OCI-LY1 (cell line): ENCODE data around the gene ACOT11.

Experiments used
- H2AFZ ChIP-seq: fragments of 200-600 bp; sonication (generic), shearing (Covaris generic); 2 replicates; pipeline ENCODE4 v1.6.0; 2014; ENCODE audit warnings: antibody characterized with exemption, mild to moderate bottlenecking, low read length
- H3F3A ChIP-seq: fragments of 200-600 bp; sonication (generic), shearing (Covaris generic); 2 replicates; pipeline ENCODE4 v1.6.0; 2014; ENCODE audit warnings: mild to moderate bottlenecking, antibody characterized with exemption, low read length, moderate library complexity; ENCODE audit not compliant: insufficient read depth
- H3K27ac ChIP-seq: fragments of 200-600 bp; sonication (generic); 2 replicates; pipeline ENCODE4 v1.5.1; 2014; ENCODE audit warnings: low read length, mixed run types, mild to moderate bottlenecking, low read depth; ENCODE audit not compliant: poor library complexity, severe bottlenecking
- H3K27me3 ChIP-seq: fragments of 200-600 bp; sonication (generic); 2 replicates; pipeline ENCODE4 v1.6.0; 2014; ENCODE audit warnings: antibody characterized with exemption, mild to moderate bottlenecking, low read length, moderate library complexity; ENCODE audit not compliant: insufficient read depth
- H3K36me3 ChIP-seq: fragments of 200-600 bp; sonication (generic); 2 replicates; pipeline ENCODE4 v1.6.1; 2014; ENCODE audit warnings: mild to moderate bottlenecking, antibody characterized with exemption, low read length, moderate library complexity, mixed read lengths; ENCODE audit not compliant: insufficient read depth
- H3K4me1 ChIP-seq: fragments of 200-600 bp; sonication (generic); 2 replicates; pipeline ENCODE4 v1.5.1; 2014; ENCODE audit warnings: mild to moderate bottlenecking, low read length, moderate library complexity; ENCODE audit not compliant: insufficient read depth, severe bottlenecking
- H3K4me2 ChIP-seq: fragments of 200-600 bp; sonication (generic), shearing (Covaris generic); 2 replicates; pipeline ENCODE4 v1.6.1; 2014; ENCODE audit warnings: low read length
- H3K4me3 ChIP-seq: fragments of 200-600 bp; sonication (generic); 2 replicates; pipeline ENCODE4 v1.5.1; 2014; ENCODE audit warnings: low read length, low read depth, mild to moderate bottlenecking, mixed read lengths; ENCODE audit not compliant: poor library complexity, severe bottlenecking
- H3K79me2 ChIP-seq: fragments of 200-600 bp; shearing (Covaris generic); 2 replicates; pipeline ENCODE4 v1.6.1; 2016; ENCODE audit warnings: mixed run types, low read length, mixed read lengths; ENCODE audit not compliant: insufficient read depth
- H3K9ac ChIP-seq: fragments of 200-600 bp; sonication (generic), shearing (Covaris generic); 2 replicates; pipeline ENCODE4 v1.6.1; 2014; ENCODE audit warnings: mild to moderate bottlenecking, low read length, mixed read lengths
- H3K9me2 ChIP-seq: fragments of 200-600 bp; sonication (generic), shearing (Covaris generic); 2 replicates; pipeline ENCODE4 v1.6.1; 2014; ENCODE audit warnings: low read depth, mild to moderate bottlenecking, low read length, mixed read lengths
- H3K9me3 ChIP-seq: fragments of 200-600 bp; shearing (Covaris generic); 2 replicates; pipeline ENCODE4 v1.6.1; 2014; ENCODE audit warnings: low read length, mixed read lengths
- H4K20me1 ChIP-seq: fragments of 200-600 bp; sonication (generic), shearing (Covaris generic); 2 replicates; pipeline ENCODE4 v1.6.0; 2016; ENCODE audit warnings: mild to moderate bottlenecking, low read length; ENCODE audit not compliant: insufficient read depth
- CTCF ChIP-seq: fragments of 200-600 bp; sonication (generic), shearing (Covaris generic); IDR thresholded peaks from 2 replicates; pipeline ENCODE4 v1.5.1; 2017; ENCODE audit warnings: mild to moderate bottlenecking, antibody characterized with exemption, low read length, moderate library complexity, mixed read lengths
- EZH2 ChIP-seq: fragments of 200-600 bp; sonication (generic), shearing (Covaris generic); IDR thresholded peaks from 2 replicates; pipeline ENCODE4 v1.8.0; 2017; ENCODE audit warnings: borderline replicate concordance, mixed run types, mild to moderate bottlenecking, antibody characterized with exemption, low read length, moderate library complexity, mixed read lengths

Gene ACOT11

GRCh38 chr1:54569339-54569738 lies 21.3 kb downstream of the ACOT11 start:
- no peaks in the 10 kb centered on the region for H3F3A ChIP-seq
- H4K20me1 ChIP-seq: no peaks in the 10 kb centered on the region
- H3K4me1 ChIP-seq: no peaks in the 10 kb centered on the region
- TF ChIP-seq CTCF (no peak), EZH2 (no peak)
- no peaks in the 10 kb centered on the region for H3K79me2 ChIP-seq
- no peak overlapping the region for H3K4me3 ChIP-seq
- no peaks in the 10 kb centered on the region for H3K9me2 ChIP-seq
- no peak overlapping the region for H3K27ac ChIP-seq
- H3K36me3 ChIP-seq: no peaks in the 10 kb centered on the region
- no peak overlapping the region for H3K4me2 ChIP-seq
- no peak overlapping the region for H2AFZ ChIP-seq
- 0 out of 2 replicates have a peak, but pooled peaks cover 3% of the 10 kb centered on the region for H3K27me3 ChIP-seq
- no peaks in the 10 kb centered on the region for H3K9me3 ChIP-seq
- H3K9ac ChIP-seq: no peak overlapping the region

- Histone ChIP-seq H3K9me3 (no peaks in the 10 kb centered on the region), H3K4me2 (no peak overlapping the region), H3K79me2 (no peaks in the 10 kb centered on the region), H3K27ac (no peak overlapping the region), H3K9ac (no peak overlapping the region), H3K4me1 (no peaks in the 10 kb centered on the region), H3K9me2 (no peaks in the 10 kb centered on the region), H2AFZ (no peak overlapping the region), H3F3A (no peaks in the 10 kb centered on the region), H3K36me3 (no peaks in the 10 kb centered on the region), H3K4me3 (no peak overlapping the region), H3K27me3 (0 out of 2 replicates have a peak, but pooled peaks cover 3% of the 10 kb centered on the region), H4K20me1 (no peaks in the 10 kb centered on the region)
- no peak for TF ChIP-seq CTCF
- no peak for TF ChIP-seq EZH2
Measured at GRCh38 chr1:54570161-54570560, 22.1 kb downstream of the ACOT11 start.

- Histone ChIP-seq H3K4me2 (no peak overlapping the region), H3K4me3 (no peak overlapping the region), H3K4me1 (no peaks in the 10 kb centered on the region), H3K79me2 (no peaks in the 10 kb centered on the region), H3K27ac (no peak overlapping the region), H3K9me2 (no peaks in the 10 kb centered on the region), H3K9me3 (no peaks in the 10 kb centered on the region), H2AFZ (no peak overlapping the region), H3K27me3 (0 out of 2 replicates have a peak, but pooled peaks cover 3% of the 10 kb centered on the region), H3K36me3 (no peaks in the 10 kb centered on the region), H3F3A (no peaks in the 10 kb centered on the region), H3K9ac (no peak overlapping the region), H4K20me1 (no peaks in the 10 kb centered on the region)
- no peak for TF ChIP-seq CTCF
- TF ChIP-seq EZH2: no peak
Measured at GRCh38 chr1:54571326-54571725, 23.3 kb downstream of the ACOT11 start.
